ENCODE results near the gene ZNF394. TPM values are rescaled to one million over a fixed set of nuclear protein-coding genes. Genes with fewer than 3 reads are reported as not detected.

The ZNF394 gene
- total and polyA plus RNA-seq, 2 of the 4 experiments (the other 2 are of a cell fraction), result 10.9 to 24.7 TPM

DNA sequence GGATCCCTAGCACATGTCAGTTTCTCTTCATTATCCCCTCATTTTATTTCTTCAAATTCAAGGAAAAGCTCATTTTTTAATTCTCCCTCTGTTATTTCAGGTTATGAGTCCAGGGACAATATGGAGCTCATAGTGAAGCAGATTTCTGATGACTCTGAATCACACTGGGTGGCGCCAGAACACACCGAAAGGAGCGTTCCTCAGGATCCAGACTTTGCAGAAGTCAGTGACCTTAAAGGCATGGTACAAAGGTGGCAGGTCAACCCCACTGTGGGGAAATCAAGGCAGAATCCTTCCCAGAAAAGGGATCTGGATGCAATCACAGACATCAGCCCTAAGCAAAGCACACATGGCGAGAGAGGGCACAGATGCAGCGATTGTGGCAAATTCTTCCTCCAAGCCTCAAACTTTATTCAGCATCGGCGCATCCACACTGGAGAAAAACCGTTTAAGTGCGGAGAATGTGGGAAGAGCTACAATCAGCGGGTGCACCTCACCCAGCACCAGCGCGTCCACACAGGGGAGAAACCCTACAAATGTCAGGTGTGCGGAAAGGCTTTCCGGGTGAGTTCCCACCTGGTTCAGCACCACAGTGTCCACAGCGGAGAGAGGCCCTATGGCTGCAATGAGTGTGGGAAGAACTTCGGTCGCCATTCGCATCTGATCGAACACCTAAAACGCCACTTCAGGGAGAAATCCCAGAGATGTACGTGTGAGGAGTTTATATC lies 25.8 kb upstream of the ZNF394 start:
- no peak overlapping the region for H2AK5ac ChIP-seq (ENCODE audit: low read depth, low read length)
- intact Hi-C loops (cut with micrococcal nuclease) (no loop called here), dilution Hi-C loops (cut with HindIII; ENCODE audit: low sequenced_read_pairs, unreplicated experiment) (no loop called here), in situ Hi-C loops (cut with MboI; ENCODE audit: low sequenced_read_pairs) (no loop called here)
- H3K9ac ChIP-seq (ENCODE audit: low read depth, low read length), result no peak overlapping the region
- ChIA-PET CTCF (interaction anchor here (0.6 to 0.8 kb wide), 2 partner anchors 55 to 105 kb away, joined by 3 to 5 read pairs; no protein-coding TSS in a partner anchor), POLR2A (ENCODE audit: unreplicated experiment) (interaction anchor here (0.5 kb wide), 1 partner anchor 9 kb away, joined by 21 read pairs; no protein-coding TSS in a partner anchor)
- no TSS peak for BruUV-seq (replicated peaks)
- TF ChIP-seq CHD1 (IDR thresholded peaks at IDR 0.05; ENCODE audit: low read depth, low read length), result no peak
- peak; percentile 27; the same call in 1 of the 2 replicates for TF ChIP-seq SMC3 (IDR thresholded peaks at IDR 0.05; ENCODE audit: low read depth, low read length)
- TF ChIP-seq, protein P1, sequence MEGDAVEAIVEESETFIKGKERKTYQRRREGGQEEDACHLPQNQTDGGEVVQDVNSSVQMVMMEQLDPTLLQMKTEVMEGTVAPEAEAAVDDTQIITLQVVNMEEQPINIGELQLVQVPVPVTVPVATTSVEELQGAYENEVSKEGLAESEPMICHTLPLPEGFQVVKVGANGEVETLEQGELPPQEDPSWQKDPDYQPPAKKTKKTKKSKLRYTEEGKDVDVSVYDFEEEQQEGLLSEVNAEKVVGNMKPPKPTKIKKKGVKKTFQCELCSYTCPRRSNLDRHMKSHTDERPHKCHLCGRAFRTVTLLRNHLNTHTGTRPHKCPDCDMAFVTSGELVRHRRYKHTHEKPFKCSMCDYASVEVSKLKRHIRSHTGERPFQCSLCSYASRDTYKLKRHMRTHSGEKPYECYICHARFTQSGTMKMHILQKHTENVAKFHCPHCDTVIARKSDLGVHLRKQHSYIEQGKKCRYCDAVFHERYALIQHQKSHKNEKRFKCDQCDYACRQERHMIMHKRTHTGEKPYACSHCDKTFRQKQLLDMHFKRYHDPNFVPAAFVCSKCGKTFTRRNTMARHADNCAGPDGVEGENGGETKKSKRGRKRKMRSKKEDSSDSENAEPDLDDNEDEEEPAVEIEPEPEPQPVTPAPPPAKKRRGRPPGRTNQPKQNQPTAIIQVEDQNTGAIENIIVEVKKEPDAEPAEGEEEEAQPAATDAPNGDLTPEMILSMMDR (conservative IDR thresholded peaks at IDR 0.05; ENCODE audit: low read depth, low read length), result 0 out of 2 replicates have a peak, but pooled peaks have one; percentile 25
- TF ChIP-seq RCOR1 (IDR thresholded peaks at IDR 0.05; ENCODE audit: insufficient replicate concordance, low read length), result no peak
- no peak for TF ChIP-seq CEBPB (IDR thresholded peaks at IDR 0.05; ENCODE audit: low read depth, low read length)
- TF ChIP-seq RAD21 (IDR thresholded peaks at IDR 0.05; ENCODE audit: low read length), result peak; percentile 38; the same call in 1 of the 2 replicates
- no peak overlapping the region for H2BK5ac ChIP-seq (ENCODE audit: low read depth, low read length, poor library complexity, severe bottlenecking)
- ATAC-seq (ENCODE audit: low read depth), result no peak; the same call in 1 of the 2 replicates
- no peak overlapping the region for H4K5ac ChIP-seq (ENCODE audit: low read depth, low read length)
- no peak overlapping the region for H3K4me2 ChIP-seq (ENCODE audit: low read depth, low read length)
- H2BK20ac ChIP-seq (ENCODE audit: low read depth, low read length), result no peak overlapping the region
- no peak overlapping the region for H3K18ac ChIP-seq (ENCODE audit: low read depth, low read length)
- no peak overlapping the region for H3K14ac ChIP-seq (replicated peaks; ENCODE audit: low read depth, low read length)
- WGBS, 2 experiments (ENCODE audit: extremely low coverage in 2 of 2, insufficient read length in 1 of 2), result 94% methylated on average over 16 of the region's 21 CpGs; no CpG with 5 or more reads in 1 of the 2 experiments
- no peak for DNase-seq
- H3K23ac ChIP-seq (ENCODE audit: low read depth, low read length), result no peak overlapping the region
- H3K27me3 ChIP-seq (ENCODE audit: control insufficient read depth, insufficient read depth, low read length), result no peaks in the 10 kb centered on the region
- H3K27ac ChIP-seq (ENCODE audit: insufficient read depth, low read length), result no peak overlapping the region
- peaks cover 6 to 8% of the 10 kb centered on the region in 2 experiments; a peak in 2 of 4 replicates for H3K79me1 ChIP-seq (ENCODE audit: low read depth in 1 of 2, low read length in 2 of 2)
- peaks cover 42% of the 10 kb centered on the region for H3K36me3 ChIP-seq (ENCODE audit: control insufficient read depth, insufficient read depth, low read length)
- peaks cover 28% of the 10 kb centered on the region for H3K9me3 ChIP-seq (ENCODE audit: control insufficient read depth, insufficient read depth, low read length)
- H3K4ac ChIP-seq (ENCODE audit: low read depth, low read length), result no peak overlapping the region
- no peaks in the 10 kb centered on the region for H3K9me1 ChIP-seq (ENCODE audit: insufficient read depth, low read length)
- H2AK9ac ChIP-seq (replicated peaks; ENCODE audit: low read depth, low read length, poor library complexity), result no peak overlapping the region
- no peaks in the 10 kb centered on the region for H3K4me1 ChIP-seq (ENCODE audit: control insufficient read depth, insufficient read depth, low read length)
- H4K20me1 ChIP-seq (ENCODE audit: insufficient read depth, low read length), result no peaks in the 10 kb centered on the region
- H2BK15ac ChIP-seq (ENCODE audit: low read depth, low read length), result no peak overlapping the region
- no peak overlapping the region for H4K8ac ChIP-seq (ENCODE audit: low read depth in 2 of 2, low read length in 2 of 2)
- no peak overlapping the region for H3K56ac ChIP-seq (ENCODE audit: extremely low read depth, insufficient read depth, low read length)
- H2BK120ac ChIP-seq (ENCODE audit: low read depth, low read length), result no peak overlapping the region
- no peak overlapping the region for H2AFZ ChIP-seq (replicated peaks; ENCODE audit: low read length, poor library complexity)
- no peak overlapping the region for H3K4me3 ChIP-seq (ENCODE audit: insufficient read depth, low read depth, low read length)
- no peak overlapping the region for H4K91ac ChIP-seq (ENCODE audit: insufficient read depth, low read depth, low read length)
